ENCODE data around the gene MPP2. TPM values are rescaled to one million over a fixed set of nuclear protein-coding genes. Genes with fewer than 3 reads are reported as not detected.
A peak's percentile ranks its signal among the peaks of the same experiment; 100 is the strongest.

The MPP2 gene
- total RNA-seq, 1 donor from 2014 or later: 7.0 TPM

DNA sequence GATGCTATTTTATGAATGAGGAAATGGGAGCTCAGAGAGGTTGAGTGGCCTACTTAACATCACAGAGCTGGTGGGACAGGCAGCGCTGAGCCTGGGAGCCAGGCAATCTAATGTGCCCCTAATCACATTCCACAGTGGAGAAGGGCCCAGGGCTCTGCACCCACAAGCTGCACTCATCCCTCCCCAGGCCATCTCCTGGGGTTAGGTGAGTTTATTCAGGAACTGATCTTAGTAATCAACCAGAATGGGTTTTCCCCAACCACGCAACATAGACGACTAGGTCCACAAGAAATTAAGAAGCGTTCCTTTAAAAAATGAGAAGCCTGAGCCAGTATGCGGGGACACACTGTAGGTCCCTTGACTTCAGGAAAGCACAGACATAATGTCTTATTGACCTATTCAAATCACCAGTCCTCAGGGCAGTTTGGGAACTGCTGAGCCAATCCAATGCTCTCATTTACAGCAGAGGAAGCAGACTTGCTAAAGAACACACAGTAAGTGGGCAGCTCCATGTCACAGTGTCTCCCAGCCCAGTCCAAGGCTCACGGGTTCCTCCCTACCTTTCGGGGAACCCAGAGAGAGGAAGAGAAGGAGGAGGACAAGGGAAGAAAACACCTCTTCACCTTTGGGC, 76.7 kb downstream of the MPP2 start:
- no peak for DNase-seq (ENCODE audit: low spot score)
- Mint-ChIP-seq H3K36me3 (ENCODE audit: low read depth) (peaks cover 19% of the 10 kb centered on the region), H3K9me3 (ENCODE audit: low read depth) (peaks cover 4% of the 10 kb centered on the region), H3K4me3 (ENCODE audit: unreplicated experiment) (peak overlapping the region; percentile 12), H3K27ac (ENCODE audit: unreplicated experiment) (no peak overlapping the region), H3K27me3 (ENCODE audit: low read depth) (no peaks in the 10 kb centered on the region), H3K4me1 (ENCODE audit: low read depth) (peaks cover 27% of the 10 kb centered on the region)
- TF ChIP-seq, protein P1, sequence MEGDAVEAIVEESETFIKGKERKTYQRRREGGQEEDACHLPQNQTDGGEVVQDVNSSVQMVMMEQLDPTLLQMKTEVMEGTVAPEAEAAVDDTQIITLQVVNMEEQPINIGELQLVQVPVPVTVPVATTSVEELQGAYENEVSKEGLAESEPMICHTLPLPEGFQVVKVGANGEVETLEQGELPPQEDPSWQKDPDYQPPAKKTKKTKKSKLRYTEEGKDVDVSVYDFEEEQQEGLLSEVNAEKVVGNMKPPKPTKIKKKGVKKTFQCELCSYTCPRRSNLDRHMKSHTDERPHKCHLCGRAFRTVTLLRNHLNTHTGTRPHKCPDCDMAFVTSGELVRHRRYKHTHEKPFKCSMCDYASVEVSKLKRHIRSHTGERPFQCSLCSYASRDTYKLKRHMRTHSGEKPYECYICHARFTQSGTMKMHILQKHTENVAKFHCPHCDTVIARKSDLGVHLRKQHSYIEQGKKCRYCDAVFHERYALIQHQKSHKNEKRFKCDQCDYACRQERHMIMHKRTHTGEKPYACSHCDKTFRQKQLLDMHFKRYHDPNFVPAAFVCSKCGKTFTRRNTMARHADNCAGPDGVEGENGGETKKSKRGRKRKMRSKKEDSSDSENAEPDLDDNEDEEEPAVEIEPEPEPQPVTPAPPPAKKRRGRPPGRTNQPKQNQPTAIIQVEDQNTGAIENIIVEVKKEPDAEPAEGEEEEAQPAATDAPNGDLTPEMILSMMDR (IDR thresholded peaks at IDR 0.05): no peak

DNA sequence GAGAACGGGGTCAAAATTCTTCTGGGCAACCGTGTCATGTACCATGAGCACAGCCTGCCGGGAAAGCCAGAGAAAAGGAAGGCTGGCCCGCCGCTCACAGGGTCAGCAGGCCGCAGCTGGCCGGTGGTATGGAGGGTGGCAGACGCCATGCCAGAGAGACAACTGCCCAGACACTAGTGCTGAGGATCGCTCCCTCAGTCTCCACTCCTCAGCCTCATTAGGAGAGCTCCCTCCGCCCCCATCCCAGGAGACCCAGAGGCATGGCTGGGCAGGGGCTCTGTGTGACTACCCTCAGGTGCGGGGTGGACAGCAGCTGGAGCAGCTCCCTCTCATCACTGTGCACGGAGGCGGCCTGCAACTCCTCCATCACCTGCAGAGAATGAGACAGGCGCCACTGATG, 77.6 kb downstream of the MPP2 start:
- TF ChIP-seq, protein P1 (IDR thresholded peaks at IDR 0.05): no peak
- no peak for DNase-seq (ENCODE audit: low spot score)
- peaks cover 27% of the 10 kb centered on the region for H3K4me1 Mint-ChIP-seq (ENCODE audit: low read depth)
- H3K4me3 Mint-ChIP-seq (ENCODE audit: unreplicated experiment): no peak overlapping the region
- peaks cover 4% of the 10 kb centered on the region for H3K9me3 Mint-ChIP-seq (ENCODE audit: low read depth)
- H3K36me3 Mint-ChIP-seq (ENCODE audit: low read depth): peaks cover 21% of the 10 kb centered on the region
- H3K27me3 Mint-ChIP-seq (ENCODE audit: low read depth): no peaks in the 10 kb centered on the region
- no peak overlapping the region for H3K27ac Mint-ChIP-seq (ENCODE audit: unreplicated experiment)

DNA sequence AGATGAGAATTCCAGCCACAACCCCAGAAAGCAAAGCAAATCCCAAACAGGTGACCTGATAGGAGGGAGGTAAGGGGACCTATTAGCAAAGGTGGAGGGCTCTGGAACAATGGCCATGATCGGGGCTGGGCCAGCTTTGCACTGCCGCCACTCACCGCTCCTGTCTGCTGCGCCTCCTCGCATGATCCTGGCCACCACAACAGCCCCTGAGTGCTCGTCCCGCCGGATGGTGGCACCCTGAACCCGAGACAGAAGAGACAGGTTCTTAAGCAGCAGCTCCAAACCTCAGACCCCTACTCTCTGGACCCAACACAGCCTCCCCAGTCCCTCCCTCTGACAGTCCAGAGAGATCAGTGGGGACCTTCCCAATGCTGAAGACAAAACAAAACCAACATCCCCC, 79.7 kb downstream of the MPP2 start:
- Mint-ChIP-seq H3K36me3 (ENCODE audit: low read depth) (peaks cover 31% of the 10 kb centered on the region), H3K27ac (ENCODE audit: unreplicated experiment) (no peak overlapping the region), H3K27me3 (ENCODE audit: low read depth) (no peaks in the 10 kb centered on the region), H3K9me3 (ENCODE audit: low read depth) (no peaks in the 10 kb centered on the region), H3K4me1 (ENCODE audit: low read depth) (peaks cover 21% of the 10 kb centered on the region), H3K4me3 (ENCODE audit: unreplicated experiment) (no peak overlapping the region)
- no peak for DNase-seq (ENCODE audit: low spot score)
- TF ChIP-seq, protein P1 (IDR thresholded peaks at IDR 0.05): no peak

DNA sequence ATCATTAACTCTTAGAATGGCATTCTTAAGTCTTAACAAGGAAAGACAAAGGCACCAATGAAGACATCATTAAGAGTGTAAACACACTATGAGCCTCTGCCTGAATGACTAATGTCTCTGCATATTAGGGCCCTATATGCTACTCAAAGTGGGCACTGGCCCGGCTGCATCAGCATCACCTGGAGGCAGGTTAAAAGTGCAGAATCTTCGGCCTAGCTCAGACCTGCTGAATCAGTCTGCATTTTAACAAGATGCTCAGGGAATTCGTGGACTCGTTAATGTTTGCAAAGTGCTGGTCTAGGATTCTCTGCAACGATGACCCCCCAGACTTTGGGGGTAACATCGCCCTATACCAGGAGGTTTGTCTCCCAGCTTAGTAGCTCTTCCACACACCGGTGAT, 81.1 kb downstream of the MPP2 start:
- Mint-ChIP-seq H3K27ac (ENCODE audit: unreplicated experiment) (no peak overlapping the region), H3K4me3 (ENCODE audit: unreplicated experiment) (no peak overlapping the region), H3K27me3 (ENCODE audit: low read depth) (no peaks in the 10 kb centered on the region), H3K9me3 (ENCODE audit: low read depth) (no peaks in the 10 kb centered on the region), H3K36me3 (ENCODE audit: low read depth) (peaks cover 35% of the 10 kb centered on the region), H3K4me1 (ENCODE audit: low read depth) (peaks cover 9% of the 10 kb centered on the region)
- DNase-seq (ENCODE audit: low spot score): no peak
- TF ChIP-seq, protein P1 (IDR thresholded peaks at IDR 0.05): no peak

DNA sequence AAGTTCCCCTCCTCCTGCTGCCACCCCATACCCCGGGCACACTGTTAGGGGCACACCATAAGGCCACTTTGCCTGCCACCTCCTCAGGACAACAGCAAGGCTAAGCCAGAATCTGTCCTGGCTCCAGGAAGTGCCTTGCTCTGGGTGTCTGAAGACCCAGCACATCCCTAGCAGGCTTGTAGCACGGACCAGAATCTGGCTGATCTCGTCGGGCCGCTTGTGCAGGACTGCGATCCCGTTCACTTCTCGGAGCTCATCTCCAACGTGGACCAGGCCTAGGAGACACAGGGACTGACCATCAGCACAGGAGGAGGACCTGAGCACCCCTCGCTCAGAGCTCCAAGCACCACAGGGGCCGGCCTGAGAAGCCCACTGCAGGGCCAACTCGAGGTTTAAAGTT, 81.8 kb downstream of the MPP2 start:
- DNase-seq (ENCODE audit: low spot score): no peak
- H3K9me3 Mint-ChIP-seq (ENCODE audit: low read depth): no peaks in the 10 kb centered on the region
- no peak overlapping the region for H3K4me3 Mint-ChIP-seq (ENCODE audit: unreplicated experiment)
- H3K4me1 Mint-ChIP-seq (ENCODE audit: low read depth): peaks cover 5% of the 10 kb centered on the region
- H3K27ac Mint-ChIP-seq (ENCODE audit: unreplicated experiment): no peak overlapping the region
- no peaks in the 10 kb centered on the region for H3K27me3 Mint-ChIP-seq (ENCODE audit: low read depth)
- peaks cover 34% of the 10 kb centered on the region for H3K36me3 Mint-ChIP-seq (ENCODE audit: low read depth)
- TF ChIP-seq, protein P1 (IDR thresholded peaks at IDR 0.05): no peak

Other genes with a start within 250 kb of the MPP2 start
- 0.07 TPM in 1 of 3 replicates, not detected in the others for gene MEOX1, start 245.6 kb downstream of the MPP2 start, total RNA-seq
- gene SOST, start 148.7 kb downstream of the MPP2 start, total RNA-seq: not detected in 3 replicates
- 39.4 to 60.2 TPM (median 57.7 TPM) in 3 replicates for gene DUSP3, start 128.6 kb downstream of the MPP2 start, total RNA-seq
- gene CFAP97D1, start 127.1 kb downstream of the MPP2 start, total RNA-seq: not detected in 3 replicates
- gene MPP3, start 74.4 kb downstream of the MPP2 start, total RNA-seq: 13.3 to 15.6 TPM (median 14.4 TPM) in 3 replicates
- 0.15 TPM in 1 of 3 replicates, not detected in the others for gene CD300LG, start 60.4 kb downstream of the MPP2 start, total RNA-seq
- not detected in 3 replicates for gene PPY, start 34.9 kb upstream of the MPP2 start, total RNA-seq
- gene PYY, start 46.4 kb upstream of the MPP2 start, total RNA-seq: not detected in 3 replicates
- gene NAGS, start 97.1 kb upstream of the MPP2 start, total RNA-seq: 0.40 to 0.51 TPM (median 0.41 TPM) in 3 replicates
- gene TMEM101, start 107.4 kb upstream of the MPP2 start, total RNA-seq: 14.1 to 20.4 TPM (median 19.0 TPM) in 3 replicates
- 48.3 to 51.0 TPM (median 49.7 TPM) in 3 replicates for gene LSM12, start 159.1 kb upstream of the MPP2 start, total RNA-seq
- gene G6PC3, start 163.2 kb upstream of the MPP2 start, total RNA-seq: 52.3 to 70.5 TPM (median 59.2 TPM) in 3 replicates
- 46.3 to 51.2 TPM (median 47.0 TPM) in 3 replicates for gene HDAC5, start 216.1 kb upstream of the MPP2 start, total RNA-seq
- gene HROB, start 234.4 kb upstream of the MPP2 start, total RNA-seq: 1.3 to 2.8 TPM (median 2.0 TPM) in 3 replicates

Measured in chondrocyte (in vitro differentiated cells).